Chondrocyte (in vitro differentiated cells): ENCODE measurements around the gene GNAQ. TPM values are rescaled to one million over a fixed set of nuclear protein-coding genes. Genes with fewer than 3 reads are reported as not detected.

ENCODE experiments used
- DNase-seq: peaks from one replicate; pipeline ENCODE4 v3.0.0; 2021; ENCODE audit warnings: mixed read lengths, low spot score
- H3K27ac Mint-ChIP-seq: one replicate; pipeline ENCODE4 v1.8.0; 2021; ENCODE audit warnings: mild to moderate bottlenecking, moderate library complexity, mixed read lengths; ENCODE audit not compliant: unreplicated experiment
- H3K27me3 Mint-ChIP-seq: 2 replicates; pipeline ENCODE4 v1.8.0; 2021; ENCODE audit warnings: low read depth, mixed read lengths
- H3K36me3 Mint-ChIP-seq: 2 replicates; pipeline ENCODE4 v1.8.0; 2021; ENCODE audit warnings: low read depth, mixed read lengths
- H3K4me1 Mint-ChIP-seq: 2 replicates; pipeline ENCODE4 v1.8.0; 2021; ENCODE audit warnings: low read depth, mild to moderate bottlenecking, mixed read lengths
- H3K4me3 Mint-ChIP-seq: one replicate; pipeline ENCODE4 v1.8.0; 2021; ENCODE audit warnings: mild to moderate bottlenecking, moderate library complexity, mixed read lengths; ENCODE audit not compliant: unreplicated experiment
- H3K9me3 Mint-ChIP-seq: 2 replicates; pipeline ENCODE4 v1.8.0; 2021; ENCODE audit warnings: low read depth, mixed read lengths
- total RNA-seq: library from RNA; stranded (reverse); gene quantifications from 3 replicates; pipeline ENCODE4 v1.2.1, GENCODE V29; 2021
- TF ChIP-seq, protein P1 (sequence below): fragments of 200-600 bp; sonication (generic); IDR thresholded peaks from 2 replicates; pipeline ENCODE4 v1.5.0; 2021; ENCODE audit warnings: antibody characterized with exemption, mild to moderate bottlenecking, moderate library complexity

Gene GNAQ
- total RNA-seq, 1 donor from 2014 or later = 87.0 TPM

- H3K4me1 Mint-ChIP-seq = peaks cover 38% of the 10 kb centered on the region
- TF ChIP-seq, protein P1, sequence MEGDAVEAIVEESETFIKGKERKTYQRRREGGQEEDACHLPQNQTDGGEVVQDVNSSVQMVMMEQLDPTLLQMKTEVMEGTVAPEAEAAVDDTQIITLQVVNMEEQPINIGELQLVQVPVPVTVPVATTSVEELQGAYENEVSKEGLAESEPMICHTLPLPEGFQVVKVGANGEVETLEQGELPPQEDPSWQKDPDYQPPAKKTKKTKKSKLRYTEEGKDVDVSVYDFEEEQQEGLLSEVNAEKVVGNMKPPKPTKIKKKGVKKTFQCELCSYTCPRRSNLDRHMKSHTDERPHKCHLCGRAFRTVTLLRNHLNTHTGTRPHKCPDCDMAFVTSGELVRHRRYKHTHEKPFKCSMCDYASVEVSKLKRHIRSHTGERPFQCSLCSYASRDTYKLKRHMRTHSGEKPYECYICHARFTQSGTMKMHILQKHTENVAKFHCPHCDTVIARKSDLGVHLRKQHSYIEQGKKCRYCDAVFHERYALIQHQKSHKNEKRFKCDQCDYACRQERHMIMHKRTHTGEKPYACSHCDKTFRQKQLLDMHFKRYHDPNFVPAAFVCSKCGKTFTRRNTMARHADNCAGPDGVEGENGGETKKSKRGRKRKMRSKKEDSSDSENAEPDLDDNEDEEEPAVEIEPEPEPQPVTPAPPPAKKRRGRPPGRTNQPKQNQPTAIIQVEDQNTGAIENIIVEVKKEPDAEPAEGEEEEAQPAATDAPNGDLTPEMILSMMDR = no peak
- no peaks in the 10 kb centered on the region for H3K9me3 Mint-ChIP-seq
- H3K36me3 Mint-ChIP-seq = no peaks in the 10 kb centered on the region
- DNase-seq = no peak
- H3K27ac Mint-ChIP-seq = no peak overlapping the region
- H3K27me3 Mint-ChIP-seq = no peaks in the 10 kb centered on the region
- H3K4me3 Mint-ChIP-seq = no peak overlapping the region
Measured at GRCh38 chr9:77832639-77833038, 199.0 kb downstream of the GNAQ start.

- Mint-ChIP-seq H3K36me3 (no peaks in the 10 kb centered on the region), H3K27ac (no peak overlapping the region), H3K27me3 (no peaks in the 10 kb centered on the region), H3K9me3 (no peaks in the 10 kb centered on the region), H3K4me3 (no peak overlapping the region), H3K4me1 (peaks cover 47% of the 10 kb centered on the region)
- TF ChIP-seq, protein P1 = no peak
- no peak for DNase-seq
Measured at GRCh38 chr9:77831781-77832180, 199.8 kb downstream of the GNAQ start.

DNA sequence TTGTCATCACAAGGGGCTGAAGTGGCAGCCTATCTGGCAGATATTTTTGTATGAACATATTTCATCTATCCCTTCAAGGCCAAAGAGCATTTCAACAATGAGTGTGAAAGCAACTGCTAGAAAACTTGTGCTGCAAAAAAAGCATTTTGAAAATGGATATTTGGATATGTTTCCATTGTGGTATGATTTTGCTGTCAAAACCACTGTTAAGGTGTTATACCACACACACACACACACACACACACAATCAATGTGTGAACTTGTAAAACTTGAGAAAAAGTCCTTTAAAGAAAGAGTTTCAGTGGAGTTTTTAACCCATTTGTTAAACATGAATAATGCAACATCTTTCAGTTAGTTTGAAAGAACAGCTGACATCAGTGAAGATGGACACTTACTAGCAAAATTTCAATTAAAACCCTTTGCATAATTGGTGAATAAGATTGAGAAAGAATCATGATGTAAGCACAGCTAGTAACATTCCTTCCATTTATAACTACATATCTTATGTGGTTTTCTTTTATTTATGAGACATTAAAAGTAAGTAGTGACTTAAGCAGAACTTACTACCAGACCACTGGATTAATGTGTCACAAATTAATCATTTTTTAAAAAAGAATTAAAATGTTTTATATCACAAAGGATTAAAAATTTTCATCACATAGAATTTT lies 200.9 kb downstream of the GNAQ start:
- Mint-ChIP-seq H3K36me3 (no peaks in the 10 kb centered on the region), H3K27me3 (no peaks in the 10 kb centered on the region), H3K4me3 (no peak overlapping the region), H3K9me3 (no peaks in the 10 kb centered on the region), H3K27ac (no peak overlapping the region), H3K4me1 (peaks cover 45% of the 10 kb centered on the region)
- TF ChIP-seq, protein P1 = no peak
- no peak for DNase-seq

GRCh38 chr9:77829420-77829819 lies 202.2 kb downstream of the GNAQ start:
- H3K27me3 Mint-ChIP-seq = no peaks in the 10 kb centered on the region
- no peak overlapping the region for H3K4me3 Mint-ChIP-seq
- H3K27ac Mint-ChIP-seq = no peak overlapping the region
- peaks cover 36% of the 10 kb centered on the region for H3K4me1 Mint-ChIP-seq
- H3K36me3 Mint-ChIP-seq = no peaks in the 10 kb centered on the region
- no peaks in the 10 kb centered on the region for H3K9me3 Mint-ChIP-seq
- DNase-seq = no peak
- TF ChIP-seq, protein P1 = no peak

DNA sequence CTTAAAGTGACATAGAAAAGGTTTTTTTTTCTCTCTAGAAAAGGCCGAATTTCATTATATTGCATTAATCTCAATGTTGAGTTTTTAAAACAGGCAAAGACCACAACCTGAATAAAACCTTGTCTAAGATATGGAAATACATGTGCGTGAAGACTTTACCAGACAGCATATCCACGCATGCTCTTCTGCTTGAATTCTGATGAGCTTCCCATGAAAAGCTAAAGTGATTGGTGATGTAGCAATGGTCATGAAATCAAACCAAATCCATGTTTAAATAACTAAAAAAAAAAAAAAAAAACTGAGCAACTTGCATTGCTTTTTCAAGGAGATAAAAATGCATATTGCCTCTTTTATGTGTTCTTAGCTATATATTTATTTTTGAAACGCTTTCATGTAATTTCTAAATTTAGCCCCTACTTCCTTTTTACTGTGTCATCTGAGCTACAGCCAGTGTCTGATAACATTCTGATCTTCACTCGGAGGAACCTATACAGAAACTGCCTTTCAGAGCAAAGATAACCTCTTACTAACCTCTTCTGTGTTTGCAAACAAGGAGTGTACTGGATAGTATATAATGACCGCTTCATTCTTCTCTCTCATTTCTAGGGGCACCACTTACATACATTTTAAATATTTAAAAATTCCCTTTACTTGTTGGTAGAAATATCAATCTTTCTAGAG lies 204.4 kb downstream of the GNAQ start:
- H3K4me1 Mint-ChIP-seq = peaks cover 38% of the 10 kb centered on the region
- H3K27ac Mint-ChIP-seq = peak overlapping the region; percentile 18
- H3K4me3 Mint-ChIP-seq = no peak overlapping the region
- DNase-seq = no peak
- no peaks in the 10 kb centered on the region for H3K9me3 Mint-ChIP-seq
- no peaks in the 10 kb centered on the region for H3K27me3 Mint-ChIP-seq
- no peaks in the 10 kb centered on the region for H3K36me3 Mint-ChIP-seq
- TF ChIP-seq, protein P1 = no peak
